ENCODE data around the gene KIAA2012. TPM values are rescaled to one million over a fixed set of nuclear protein-coding genes. Genes with fewer than 3 reads are reported as not detected.

KIAA2012 gene
- total and polyA plus RNA-seq, 2 of the 4 experiments (the other 2 are of a cell fraction) = under 0.01 to 0.09 TPM

DNA sequence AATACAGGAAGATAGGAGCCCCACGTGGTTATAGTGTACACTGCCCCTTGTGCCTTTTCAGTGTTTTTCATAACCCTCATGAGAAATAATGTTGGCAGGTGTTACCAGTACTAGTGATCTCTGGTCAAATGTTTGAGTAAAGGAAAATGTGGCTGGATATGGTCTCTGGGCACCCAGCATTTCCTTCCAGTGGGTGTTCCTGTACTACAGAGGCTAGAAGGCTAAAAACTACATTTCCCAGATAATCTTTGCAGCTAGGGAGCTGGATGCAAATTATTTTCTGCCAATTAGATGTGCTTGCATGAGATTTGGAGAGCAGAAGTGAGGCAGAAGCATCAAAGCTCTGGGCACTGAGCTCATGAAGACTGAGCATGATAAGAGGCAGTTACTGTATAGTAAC, 45.1 kb downstream of the KIAA2012 start:
- no peak overlapping the region for H3K23ac ChIP-seq (ENCODE audit: low read depth, low read length)
- no peak overlapping the region for H2AK9ac ChIP-seq (replicated peaks; ENCODE audit: low read depth, low read length, poor library complexity)
- H4K5ac ChIP-seq (ENCODE audit: low read depth, low read length) = 0 out of 2 replicates have a peak overlapping the region, but pooled peaks have one; percentile 37
- 0 out of 2 replicates have a peak overlapping the region, but pooled peaks have one; percentile 32 for H2BK120ac ChIP-seq (ENCODE audit: low read depth, low read length)
- 0 out of 2 replicates have a peak overlapping the region, but pooled peaks have one; percentile 25 for H3K14ac ChIP-seq (replicated peaks; ENCODE audit: low read depth, low read length)
- H4K8ac ChIP-seq (ENCODE audit: low read depth in 2 of 2, low read length in 2 of 2) = 0 out of 4 replicates have a peak overlapping the region, but pooled peaks of 1 of the 2 experiments have one; percentile 38
- TF ChIP-seq MXI1 (IDR thresholded peaks at IDR 0.05; ENCODE audit: borderline replicate concordance, low read depth, low read length) = no peak
- no peak for TF ChIP-seq NFE2L2 (IDR thresholded peaks at IDR 0.05; ENCODE audit: low read depth, low read length)
- no peak for TF ChIP-seq CEBPB (IDR thresholded peaks at IDR 0.05; ENCODE audit: low read depth, low read length)
- no peak for TF ChIP-seq POLR2A (IDR thresholded peaks at IDR 0.05; ENCODE audit: low read depth, low read length)
- TF ChIP-seq RFX5 (IDR thresholded peaks at IDR 0.05; ENCODE audit: low read depth, low read length) = no peak
- TF ChIP-seq RAD21 (IDR thresholded peaks at IDR 0.05; ENCODE audit: low read length) = no peak
- TF ChIP-seq CTCF (conservative IDR thresholded peaks at IDR 0.05; ENCODE audit: low read depth, low read length) = no peak
- H3K4me1 ChIP-seq (ENCODE audit: control insufficient read depth, insufficient read depth, low read length) = peaks cover 27% of the 10 kb centered on the region
- intact Hi-C loops (cut with micrococcal nuclease) = no loop called here
- no CpG with 5 or more reads among the region's 1 CpG for WGBS, 2 experiments (ENCODE audit: extremely low coverage in 2 of 2, insufficient read length in 1 of 2)
- POLR2A ChIA-PET (ENCODE audit: unreplicated experiment) = no interaction called here
- no peaks in the 10 kb centered on the region for H4K20me1 ChIP-seq (ENCODE audit: insufficient read depth, low read length)
- H3K36me3 ChIP-seq (ENCODE audit: control insufficient read depth, insufficient read depth, low read length) = no peaks in the 10 kb centered on the region
- peaks cover 4% of the 10 kb centered on the region for H3K9me3 ChIP-seq (ENCODE audit: control insufficient read depth, insufficient read depth, low read length)
- peaks cover 28% of the 10 kb centered on the region for H3K9me1 ChIP-seq (ENCODE audit: insufficient read depth, low read length)
- ATAC-seq (ENCODE audit: low read depth) = no peak
- no peak overlapping the region for H3K27ac ChIP-seq (ENCODE audit: insufficient read depth, low read length)
- H3K9ac ChIP-seq (ENCODE audit: low read depth, low read length) = no peak overlapping the region
- no peaks in the 10 kb centered on the region; a peak in 1 of 4 replicates for H3K79me1 ChIP-seq (ENCODE audit: low read depth in 1 of 2, low read length in 2 of 2)
- H3K4me3 ChIP-seq (ENCODE audit: insufficient read depth, low read depth, low read length) = no peak overlapping the region
- H2AK5ac ChIP-seq (ENCODE audit: low read depth, low read length) = no peak overlapping the region
- H3K27me3 ChIP-seq (ENCODE audit: control insufficient read depth, insufficient read depth, low read length) = no peaks in the 10 kb centered on the region
- peak overlapping the region; percentile 60; the same call in 1 of the 2 replicates for H2BK20ac ChIP-seq (ENCODE audit: low read depth, low read length)
- no peak overlapping the region for H2AFZ ChIP-seq (replicated peaks; ENCODE audit: low read length, poor library complexity)
- in situ Hi-C loops (cut with MboI; ENCODE audit: low sequenced_read_pairs) = no loop called here
- no peak overlapping the region for H3K4ac ChIP-seq (ENCODE audit: low read depth, low read length)
- CTCF ChIA-PET = interaction anchor here (0.6 to 1.1 kb wide), 2 partner anchors 14 to 58 kb away, joined by 3 to 4 read pairs; no protein-coding TSS in a partner anchor
- dilution Hi-C loops (cut with HindIII; ENCODE audit: low sequenced_read_pairs, unreplicated experiment) = no loop called here
- H2BK5ac ChIP-seq (ENCODE audit: low read depth, low read length, poor library complexity, severe bottlenecking) = no peak overlapping the region
- 0 out of 2 replicates have a peak overlapping the region, but pooled peaks have one; percentile 25 for H4K91ac ChIP-seq (ENCODE audit: insufficient read depth, low read depth, low read length)
- peak overlapping the region; percentile 88; the same call in 1 of the 3 replicates for H2BK15ac ChIP-seq (ENCODE audit: low read depth, low read length)
- peak overlapping the region; percentile 40; the same call in 1 of the 2 replicates for H3K18ac ChIP-seq (ENCODE audit: low read depth, low read length)
- peak; percentile 48 for DNase-seq
- no peak overlapping the region for H3K4me2 ChIP-seq (ENCODE audit: low read depth, low read length)
- no peak overlapping the region for H3K56ac ChIP-seq (ENCODE audit: extremely low read depth, insufficient read depth, low read length)
- no TSS peak for BruUV-seq (replicated peaks)

Data from IMR-90 (cell line).